Measurements from ENCODE around the gene LILRA6. TPM values are rescaled to one million over a fixed set of nuclear protein-coding genes. Genes with fewer than 3 reads are reported as not detected.

Gene LILRA6
- total RNA-seq, 1 donor from 2014 or later, result not detected

DNA sequence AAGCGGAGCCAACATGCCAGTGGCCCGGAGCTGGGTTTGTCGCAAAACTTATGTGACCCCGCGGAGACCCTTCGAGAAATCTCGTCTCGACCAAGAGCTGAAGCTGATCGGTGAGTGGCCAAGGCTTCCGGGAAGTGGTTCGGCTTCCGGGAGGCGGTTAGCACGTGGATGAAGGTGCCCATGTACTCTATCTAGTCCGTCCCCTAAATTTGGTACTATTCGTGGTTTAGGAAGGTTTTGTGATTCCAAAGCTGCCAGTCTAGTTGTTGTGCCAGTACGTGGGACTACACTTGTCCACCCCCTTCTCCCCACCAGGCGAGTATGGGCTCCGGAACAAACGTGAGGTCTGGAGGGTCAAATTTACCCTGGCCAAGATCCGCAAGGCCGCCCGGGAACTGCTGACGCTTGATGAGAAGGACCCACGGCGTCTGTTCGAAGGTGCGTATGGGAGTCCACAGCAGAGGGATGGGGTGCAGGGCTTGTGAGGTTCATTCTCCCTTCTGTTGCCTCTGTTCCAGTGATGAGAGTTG is 41.4 kb downstream of the LILRA6 start:
- peak overlapping the region; percentile 93 for H3K9ac ChIP-seq (ENCODE audit: low read length)
- H3K79me2 ChIP-seq (ENCODE audit: insufficient read depth, low read length), result peaks cover 61% of the 10 kb centered on the region
- peaks cover 34% of the 10 kb centered on the region for H3K36me3 ChIP-seq (ENCODE audit: insufficient read depth, low read length)
- Mint-ChIP-seq H3K27ac (ENCODE audit: unreplicated experiment) (peak overlapping the region; percentile 100), H3K4me1 (ENCODE audit: low read depth, unreplicated experiment) (peaks cover 32% of the 10 kb centered on the region), H3K27me3 (ENCODE audit: low read depth, unreplicated experiment) (no peaks in the 10 kb centered on the region), H3K9me3 (ENCODE audit: unreplicated experiment) (no peaks in the 10 kb centered on the region), H3K36me3 (ENCODE audit: low read depth, unreplicated experiment) (peaks cover 18% of the 10 kb centered on the region), H3K4me3 (ENCODE audit: unreplicated experiment) (peak overlapping the region; percentile 99)
- peak overlapping the region; percentile 97 for H3K4me2 ChIP-seq (ENCODE audit: low read length)
- no peaks in the 10 kb centered on the region for H3K9me3 ChIP-seq (ENCODE audit: insufficient read depth, low read depth, low read length)
- H2AFZ ChIP-seq (ENCODE audit: low read depth, low read length), result no peak overlapping the region
- peak overlapping the region; percentile 97 for H3K27ac ChIP-seq (ENCODE audit: low read depth, low read length)
- H3K4me3 ChIP-seq (ENCODE audit: insufficient read depth, low read depth, low read length), result peak overlapping the region; percentile 88
- peaks cover 34% of the 10 kb centered on the region for H3K4me1 ChIP-seq (ENCODE audit: insufficient read depth, low read length)
- H3K27me3 ChIP-seq (ENCODE audit: insufficient read depth, low read length), result no peaks in the 10 kb centered on the region
- FAIRE-seq, result no peak
- DNase-seq (ENCODE audit: low read depth), result no peak
- TF ChIP-seq EZH2 (IDR thresholded peaks at IDR 0.05; ENCODE audit: insufficient read depth, low read length), result no peak
- TF ChIP-seq, protein P1, sequence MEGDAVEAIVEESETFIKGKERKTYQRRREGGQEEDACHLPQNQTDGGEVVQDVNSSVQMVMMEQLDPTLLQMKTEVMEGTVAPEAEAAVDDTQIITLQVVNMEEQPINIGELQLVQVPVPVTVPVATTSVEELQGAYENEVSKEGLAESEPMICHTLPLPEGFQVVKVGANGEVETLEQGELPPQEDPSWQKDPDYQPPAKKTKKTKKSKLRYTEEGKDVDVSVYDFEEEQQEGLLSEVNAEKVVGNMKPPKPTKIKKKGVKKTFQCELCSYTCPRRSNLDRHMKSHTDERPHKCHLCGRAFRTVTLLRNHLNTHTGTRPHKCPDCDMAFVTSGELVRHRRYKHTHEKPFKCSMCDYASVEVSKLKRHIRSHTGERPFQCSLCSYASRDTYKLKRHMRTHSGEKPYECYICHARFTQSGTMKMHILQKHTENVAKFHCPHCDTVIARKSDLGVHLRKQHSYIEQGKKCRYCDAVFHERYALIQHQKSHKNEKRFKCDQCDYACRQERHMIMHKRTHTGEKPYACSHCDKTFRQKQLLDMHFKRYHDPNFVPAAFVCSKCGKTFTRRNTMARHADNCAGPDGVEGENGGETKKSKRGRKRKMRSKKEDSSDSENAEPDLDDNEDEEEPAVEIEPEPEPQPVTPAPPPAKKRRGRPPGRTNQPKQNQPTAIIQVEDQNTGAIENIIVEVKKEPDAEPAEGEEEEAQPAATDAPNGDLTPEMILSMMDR (IDR thresholded peaks at IDR 0.05; ENCODE audit: insufficient read depth, low read depth, low read length), result no peak
- H4K20me1 ChIP-seq (ENCODE audit: insufficient read depth, low read length), result peaks cover 53% of the 10 kb centered on the region

DNA sequence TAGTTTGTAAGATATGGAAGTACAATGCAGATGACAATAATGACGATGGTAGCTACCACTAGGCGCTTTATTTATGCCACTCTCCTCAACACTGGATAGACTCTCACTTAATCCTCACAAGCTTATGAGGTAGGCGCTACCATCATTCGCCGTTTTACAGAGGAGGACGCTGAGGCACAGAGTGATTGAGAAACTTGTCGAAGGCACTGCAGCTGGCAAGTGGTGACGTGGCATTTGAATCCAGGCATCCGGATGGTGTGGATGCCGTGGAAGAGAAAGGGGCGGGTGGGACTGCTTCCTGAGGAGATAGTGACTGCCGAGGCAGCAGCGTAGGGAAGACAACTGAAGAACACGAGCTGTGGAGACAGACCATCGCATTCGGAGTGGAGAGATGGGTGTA is 43.2 kb downstream of the LILRA6 start:
- Histone ChIP-seq H3K4me3 (ENCODE audit: insufficient read depth, low read depth, low read length) (no peak overlapping the region), H3K4me1 (ENCODE audit: insufficient read depth, low read length) (peaks cover 26% of the 10 kb centered on the region), H3K36me3 (ENCODE audit: insufficient read depth, low read length) (peaks cover 22% of the 10 kb centered on the region), H3K79me2 (ENCODE audit: insufficient read depth, low read length) (peaks cover 43% of the 10 kb centered on the region), H3K27ac (ENCODE audit: low read depth, low read length) (no peak overlapping the region), H4K20me1 (ENCODE audit: insufficient read depth, low read length) (peaks cover 35% of the 10 kb centered on the region), H3K9ac (ENCODE audit: low read length) (no peak overlapping the region), H2AFZ (ENCODE audit: low read depth, low read length) (no peak overlapping the region), H3K27me3 (ENCODE audit: insufficient read depth, low read length) (no peaks in the 10 kb centered on the region), H3K9me3 (ENCODE audit: insufficient read depth, low read depth, low read length) (no peaks in the 10 kb centered on the region), H3K4me2 (ENCODE audit: low read length) (no peak overlapping the region)
- no peaks in the 10 kb centered on the region for H3K9me3 Mint-ChIP-seq (ENCODE audit: unreplicated experiment)
- H3K4me3 Mint-ChIP-seq (ENCODE audit: unreplicated experiment), result peak overlapping the region; percentile 99
- peak overlapping the region; percentile 36 for H3K27ac Mint-ChIP-seq (ENCODE audit: unreplicated experiment)
- no peak for TF ChIP-seq EZH2 (IDR thresholded peaks at IDR 0.05; ENCODE audit: insufficient read depth, low read length)
- TF ChIP-seq, protein P1 (IDR thresholded peaks at IDR 0.05; ENCODE audit: insufficient read depth, low read depth, low read length), result no peak
- no peak for FAIRE-seq
- no peaks in the 10 kb centered on the region for H3K27me3 Mint-ChIP-seq (ENCODE audit: low read depth, unreplicated experiment)
- H3K4me1 Mint-ChIP-seq (ENCODE audit: low read depth, unreplicated experiment), result peaks cover 24% of the 10 kb centered on the region
- no peak for DNase-seq (ENCODE audit: low read depth)
- peaks cover 12% of the 10 kb centered on the region for H3K36me3 Mint-ChIP-seq (ENCODE audit: low read depth, unreplicated experiment)

GRCh38 chr19:54197121-54197520 is 45.5 kb downstream of the LILRA6 start:
- TF ChIP-seq, protein P1 (IDR thresholded peaks at IDR 0.05; ENCODE audit: insufficient read depth, low read depth, low read length), result no peak
- TF ChIP-seq EZH2 (IDR thresholded peaks at IDR 0.05; ENCODE audit: insufficient read depth, low read length), result no peak
- no peak overlapping the region for H3K4me3 ChIP-seq (ENCODE audit: insufficient read depth, low read depth, low read length)
- H3K27ac Mint-ChIP-seq (ENCODE audit: unreplicated experiment), result no peak overlapping the region
- peaks cover 13% of the 10 kb centered on the region for H3K36me3 Mint-ChIP-seq (ENCODE audit: low read depth, unreplicated experiment)
- no peak overlapping the region for H3K4me3 Mint-ChIP-seq (ENCODE audit: unreplicated experiment)
- H3K4me2 ChIP-seq (ENCODE audit: low read length), result no peak overlapping the region
- H3K9me3 ChIP-seq (ENCODE audit: insufficient read depth, low read depth, low read length), result no peaks in the 10 kb centered on the region
- peaks cover 22% of the 10 kb centered on the region for H4K20me1 ChIP-seq (ENCODE audit: insufficient read depth, low read length)
- peaks cover 36% of the 10 kb centered on the region for H3K79me2 ChIP-seq (ENCODE audit: insufficient read depth, low read length)
- H3K36me3 ChIP-seq (ENCODE audit: insufficient read depth, low read length), result peaks cover 7% of the 10 kb centered on the region
- no peak overlapping the region for H3K9ac ChIP-seq (ENCODE audit: low read length)
- H3K27me3 Mint-ChIP-seq (ENCODE audit: low read depth, unreplicated experiment), result no peaks in the 10 kb centered on the region
- H2AFZ ChIP-seq (ENCODE audit: low read depth, low read length), result no peak overlapping the region
- no peak for DNase-seq (ENCODE audit: low read depth)
- no peaks in the 10 kb centered on the region for H3K9me3 Mint-ChIP-seq (ENCODE audit: unreplicated experiment)
- no peak overlapping the region for H3K27ac ChIP-seq (ENCODE audit: low read depth, low read length)
- H3K4me1 ChIP-seq (ENCODE audit: insufficient read depth, low read length), result peaks cover 11% of the 10 kb centered on the region
- H3K27me3 ChIP-seq (ENCODE audit: insufficient read depth, low read length), result no peaks in the 10 kb centered on the region
- FAIRE-seq, result no peak
- H3K4me1 Mint-ChIP-seq (ENCODE audit: low read depth, unreplicated experiment), result peaks cover 9% of the 10 kb centered on the region

All from astrocyte (in vitro differentiated cells and primary cell).